GM19099 (cell line): ENCODE measurements around the gene ADAMTS10.

Source experiments
- POLR2A ChIP-seq: IDR thresholded peaks from 3 replicates; pipeline ENCODE4 v1.6.1; 2011; ENCODE audit warnings: low read depth; ENCODE audit not compliant: insufficient read length; ENCODE audit errors: extremely low read depth

ADAMTS10 gene

GRCh38 chr19:8580710-8581281 lies 29.7 kb downstream of the ADAMTS10 start:
- TF ChIP-seq POLR2A: no peak

GRCh38 chr19:8578642-8579265 lies 31.8 kb downstream of the ADAMTS10 start:
- TF ChIP-seq POLR2A: no peak

- no peak for TF ChIP-seq POLR2A
Measured at GRCh38 chr19:8577741-8578140, 32.8 kb downstream of the ADAMTS10 start.

GRCh38 chr19:8577247-8577646 lies 33.3 kb downstream of the ADAMTS10 start, which contains the start of gene MYO1F:
Gene MYO1F, minus strand, starts transcription at chr19:8577442. Its CDS starts 133 bp downstream, at chr19:8577309.
- no peak for TF ChIP-seq POLR2A

GRCh38 chr19:8576273-8576993 lies 34.1 kb downstream of the ADAMTS10 start:
- no peak for TF ChIP-seq POLR2A

- no peak for TF ChIP-seq POLR2A
Measured at GRCh38 chr19:8575467-8575997, 35.0 kb downstream of the ADAMTS10 start.

- no peak for TF ChIP-seq POLR2A
Measured at GRCh38 chr19:8573316-8573715, 37.2 kb downstream of the ADAMTS10 start.

- TF ChIP-seq POLR2A: no peak
Measured at GRCh38 chr19:8571006-8571411, 39.5 kb downstream of the ADAMTS10 start.

GRCh38 chr19:8569066-8569771 lies 41.3 kb downstream of the ADAMTS10 start:
- TF ChIP-seq POLR2A: no peak

GRCh38 chr19:8567522-8568172 lies 42.9 kb downstream of the ADAMTS10 start:
- no peak for TF ChIP-seq POLR2A

GRCh38 chr19:8566855-8567254 lies 43.7 kb downstream of the ADAMTS10 start:
- no peak for TF ChIP-seq POLR2A

- no peak for TF ChIP-seq POLR2A
Measured at GRCh38 chr19:8561075-8561764, 49.3 kb downstream of the ADAMTS10 start.

GRCh38 chr19:8558325-8558724 lies 52.2 kb downstream of the ADAMTS10 start:
- no peak for TF ChIP-seq POLR2A

GRCh38 chr19:8557642-8558238 lies 52.8 kb downstream of the ADAMTS10 start:
- no peak for TF ChIP-seq POLR2A
